Measurements from ENCODE around the gene FOXN4.

FOXN4 gene

DNA sequence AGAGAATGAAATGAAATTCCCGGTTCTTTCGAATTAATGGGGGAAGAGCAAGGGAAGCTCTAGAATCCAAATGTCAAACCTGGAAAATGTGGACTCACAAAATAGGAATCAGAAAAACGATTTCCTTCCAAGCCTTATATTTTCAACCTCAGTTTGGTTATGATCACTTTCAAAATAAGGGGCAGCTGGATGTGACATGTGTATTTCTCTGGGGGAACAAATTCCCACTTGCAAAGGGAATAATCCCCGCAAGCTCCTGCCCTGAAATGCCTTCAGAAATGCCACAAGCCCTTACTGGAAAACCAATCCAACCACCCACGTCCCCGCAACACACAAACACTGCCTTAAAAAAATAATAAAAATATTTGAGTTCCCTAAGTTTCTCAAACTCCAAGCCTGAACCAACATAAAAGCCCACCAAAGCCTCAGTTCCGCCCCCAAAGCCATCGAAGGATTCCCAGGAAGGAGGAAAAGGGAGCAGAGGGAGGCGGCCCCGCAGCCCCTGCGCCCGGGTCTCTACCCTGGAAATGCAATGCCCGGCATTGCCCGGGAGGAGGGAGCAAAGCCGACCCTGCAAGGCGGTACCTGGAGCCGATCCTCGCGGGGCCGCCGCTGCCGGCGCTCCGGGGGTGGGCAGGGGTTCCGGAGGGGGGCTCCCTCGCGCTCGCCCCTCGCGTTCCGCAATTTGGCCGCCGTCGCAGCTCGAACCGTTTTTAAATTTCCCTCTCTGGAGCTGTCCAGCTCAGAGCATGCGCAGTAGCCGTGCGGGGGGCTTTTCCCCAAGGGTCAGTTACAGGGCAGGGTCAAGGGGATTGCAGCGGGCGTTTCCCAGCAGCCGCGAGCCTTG lies at the start of gene FOXN4:
Gene FOXN4, minus strand, starts transcription at position 751 of the 847 bp plus-strand sequence. CDS start 963 bp downstream, outside the sequence.
- no peak for TF ChIP-seq CTCF (IDR thresholded peaks at IDR 0.05; ENCODE audit: low read depth, low read length)
- DNase-seq (ENCODE audit: low read depth in 2 of 2), result no peak
- peak within 1 kb of the TSS in 1 of 2 donors; percentile 17 for H3K4me3 ChIP-seq (replicated peaks in 1 of 2; ENCODE audit: low read depth in 2 of 2, low read length in 2 of 2)

GRCh38 chr12:109358154-109358869 lies 49.2 kb upstream of the FOXN4 start:
- no peak overlapping the region for H3K4me3 ChIP-seq (replicated peaks in 1 of 2; ENCODE audit: low read depth in 2 of 2, low read length in 2 of 2)
- peak; percentile 40 to 59 for DNase-seq (ENCODE audit: low read depth in 2 of 2)

GRCh38 chr12:109357032-109357431 lies 47.9 kb upstream of the FOXN4 start:
- H3K4me3 ChIP-seq (replicated peaks in 1 of 2; ENCODE audit: low read depth in 2 of 2, low read length in 2 of 2), result no peak overlapping the region
- TF ChIP-seq CTCF (IDR thresholded peaks at IDR 0.05; ENCODE audit: low read depth, low read length), result no peak
- DNase-seq (ENCODE audit: low read depth in 2 of 2), result no peak

More at GRCh38 chr12:109358154-109358869, 49.2 kb upstream of the FOXN4 start:
- no peak for TF ChIP-seq CTCF (IDR thresholded peaks at IDR 0.05; ENCODE audit: low read depth, low read length)

DNA sequence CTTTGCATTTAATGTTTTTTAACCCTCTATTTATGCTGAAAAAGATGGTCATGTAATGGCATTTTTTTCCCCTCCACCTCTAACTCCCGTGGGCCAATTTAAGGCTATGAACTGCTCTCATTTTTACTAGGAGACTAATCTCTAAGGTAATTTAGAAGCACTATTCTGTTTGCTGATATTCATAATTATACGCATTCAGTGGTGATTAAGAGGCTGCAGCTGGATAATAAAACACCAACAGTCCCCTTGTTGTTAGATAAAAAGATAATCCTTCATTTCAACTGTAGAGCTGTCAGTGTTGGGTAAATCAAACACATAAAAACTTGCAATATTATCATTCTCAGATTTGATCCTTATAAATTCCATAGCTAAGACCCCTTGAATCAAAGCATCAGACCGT lies 47.5 kb upstream of the FOXN4 start:
- TF ChIP-seq CTCF (IDR thresholded peaks at IDR 0.05; ENCODE audit: low read depth, low read length), result no peak
- no peak for DNase-seq (ENCODE audit: low read depth in 2 of 2)

GRCh38 chr12:109352184-109352583 lies 43.1 kb upstream of the FOXN4 start:
- no peak for TF ChIP-seq CTCF (IDR thresholded peaks at IDR 0.05; ENCODE audit: low read depth, low read length)
- DNase-seq (ENCODE audit: low read depth in 2 of 2), result no peak
- H3K4me3 ChIP-seq (replicated peaks in 1 of 2; ENCODE audit: low read depth in 2 of 2, low read length in 2 of 2), result no peak overlapping the region

More for the DNA sequence above, 47.5 kb upstream of the FOXN4 start:
- no peak overlapping the region for H3K4me3 ChIP-seq (replicated peaks in 1 of 2; ENCODE audit: low read depth in 2 of 2, low read length in 2 of 2)

GRCh38 chr12:109347589-109347988 lies 38.5 kb upstream of the FOXN4 start, which contains the start of gene MYO1H:
Gene MYO1H (plus strand): TSS chr12:109347900. CDS start chr12:109347961, 61 bp downstream.
- TF ChIP-seq CTCF (IDR thresholded peaks at IDR 0.05; ENCODE audit: low read depth, low read length), result no peak
- no peak within 1 kb of the TSS for H3K4me3 ChIP-seq (replicated peaks in 1 of 2; ENCODE audit: low read depth in 2 of 2, low read length in 2 of 2)
- DNase-seq (ENCODE audit: low read depth in 2 of 2), result no peak
